Hepatic stellate cell (primary cell): ENCODE data around the gene TIMM23B.
A peak's percentile ranks its signal among the peaks of the same experiment; 100 is the strongest.
"Not testable (repeated sequence)": the region's sequence is repeated elsewhere in the genome, so short reads cannot be mapped to it uniquely, and the experiment has no call there.

ENCODE experiments used
- DNase-seq: peaks from one replicate; pipeline ENCODE4 v3.0.0; 2011; ENCODE audit warnings: low spot score

TIMM23B gene, protein sequence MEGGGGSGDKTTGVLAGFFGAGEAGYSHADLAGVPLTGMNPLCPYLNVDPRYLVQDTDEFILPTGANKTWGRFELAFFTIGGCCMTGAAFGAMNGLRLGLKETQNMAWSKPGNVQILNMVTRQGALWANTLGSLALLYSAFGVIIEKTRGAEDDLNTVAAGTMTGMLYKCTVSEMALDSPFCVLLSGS

DNA sequence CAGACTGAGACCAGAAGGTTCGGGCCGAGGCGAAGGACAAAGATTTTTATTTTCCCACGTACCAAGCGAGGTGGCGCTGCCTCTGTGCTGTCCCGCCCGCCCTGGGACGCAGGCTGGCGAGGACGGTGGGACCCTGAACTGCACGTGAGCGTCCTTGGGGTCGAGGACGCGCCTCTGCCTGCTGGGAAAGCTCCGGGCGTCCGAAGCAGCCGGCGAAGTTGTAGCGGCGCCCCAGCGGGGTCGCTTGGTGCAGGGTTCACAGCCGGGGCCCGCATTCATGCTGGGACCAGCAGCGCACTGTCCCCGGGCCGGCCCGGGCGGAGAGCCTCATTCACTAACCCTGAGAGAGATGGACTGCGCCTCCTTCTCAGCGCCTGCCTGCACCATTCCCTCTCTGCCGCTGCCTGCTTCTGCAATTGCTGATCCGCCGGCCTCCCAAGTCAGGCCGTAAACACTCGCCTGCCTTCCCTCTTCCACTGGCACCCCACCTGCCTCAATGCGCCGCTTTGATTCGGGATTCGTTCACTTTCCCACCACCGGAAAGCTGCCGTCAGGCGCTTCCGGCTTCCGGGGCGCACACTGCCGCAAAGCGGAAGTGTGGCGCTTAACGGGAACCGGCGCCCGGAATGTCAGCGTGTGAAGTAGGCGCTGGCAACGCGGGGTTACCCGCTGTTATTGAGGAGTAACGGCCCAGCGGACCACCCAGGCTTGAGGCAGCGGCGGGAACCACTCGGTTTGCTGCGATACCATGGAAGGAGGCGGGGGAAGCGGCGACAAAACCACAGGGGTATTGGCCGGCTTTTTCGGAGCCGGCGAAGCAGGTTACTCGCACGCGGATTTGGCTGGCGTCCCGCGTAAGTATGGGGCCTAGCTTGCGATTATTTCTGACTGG is at the start of gene TIMM23B, which contains the start of gene PARG:
Gene TIMM23B, plus strand, starts transcription at position 607 of the 892 bp plus-strand sequence. Its CDS starts 142 bp downstream, at position 749.
Gene PARG, minus strand, starts transcription at position 581 of the 892 bp plus-strand sequence. Its CDS starts 302 bp downstream, at position 279.
- peak; percentile 30 for DNase-seq

DNA sequence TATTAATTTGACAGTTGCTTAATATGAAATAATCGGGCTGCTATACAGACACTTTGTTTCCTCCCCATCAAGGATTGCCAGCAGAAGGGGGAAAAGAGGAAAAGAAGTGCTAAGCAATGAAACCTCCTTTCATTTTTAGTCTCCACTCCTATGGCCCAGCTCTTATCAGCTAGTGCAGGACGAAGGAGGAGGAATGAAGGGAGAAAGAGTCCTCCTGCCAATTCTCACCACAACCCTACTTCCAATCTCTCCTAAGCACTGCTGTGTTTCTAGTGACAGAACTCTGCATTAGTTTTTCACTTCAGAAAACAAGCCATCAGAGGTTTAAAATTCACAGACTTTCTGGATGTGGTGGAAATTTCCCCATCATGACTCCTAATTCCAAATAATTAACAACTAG is 41.9 kb upstream of the TIMM23B start:
- not testable (repeated sequence) for DNase-seq

DNA sequence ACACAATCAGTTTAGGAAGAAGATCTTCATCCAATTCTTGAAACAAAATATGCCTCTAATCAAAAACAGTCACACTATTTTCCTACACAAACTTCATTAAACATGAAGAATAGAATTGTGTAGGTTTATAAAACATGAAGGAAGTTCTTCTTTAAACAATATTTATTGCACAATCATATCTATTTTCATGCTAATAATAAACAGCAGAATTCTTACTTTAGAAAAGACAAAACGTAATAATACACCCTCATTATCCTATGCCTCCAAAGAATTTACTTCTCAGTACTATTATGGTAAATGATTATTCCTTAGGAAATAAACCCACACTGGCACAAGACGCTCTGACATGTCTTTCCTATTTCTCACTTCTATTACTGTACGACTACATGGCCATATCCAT is 41.4 kb upstream of the TIMM23B start:
- not testable (repeated sequence) for DNase-seq

DNA sequence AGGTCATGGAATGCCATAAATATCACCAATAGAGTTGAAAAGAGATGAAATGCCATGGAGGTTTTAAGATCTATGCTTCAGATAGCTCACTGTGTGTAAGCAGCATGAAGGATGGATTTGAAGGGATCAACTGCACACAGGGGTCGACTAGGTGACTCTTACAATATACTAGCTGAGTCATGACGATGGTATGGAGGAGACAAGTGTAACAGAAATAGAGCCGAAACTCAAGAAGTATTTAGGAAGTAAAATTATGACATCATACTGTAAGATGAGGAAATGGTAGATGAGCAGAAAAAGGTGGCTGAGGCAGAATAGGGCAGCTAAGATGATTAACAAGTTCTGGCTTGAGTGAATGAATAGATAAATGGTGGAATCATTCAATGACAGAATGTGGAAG is 38.0 kb upstream of the TIMM23B start:
- DNase-seq, result not testable (repeated sequence)

GRCh38 chr10:49908290-49909080 is 33.4 kb upstream of the TIMM23B start:
- not testable (repeated sequence) for DNase-seq

DNA sequence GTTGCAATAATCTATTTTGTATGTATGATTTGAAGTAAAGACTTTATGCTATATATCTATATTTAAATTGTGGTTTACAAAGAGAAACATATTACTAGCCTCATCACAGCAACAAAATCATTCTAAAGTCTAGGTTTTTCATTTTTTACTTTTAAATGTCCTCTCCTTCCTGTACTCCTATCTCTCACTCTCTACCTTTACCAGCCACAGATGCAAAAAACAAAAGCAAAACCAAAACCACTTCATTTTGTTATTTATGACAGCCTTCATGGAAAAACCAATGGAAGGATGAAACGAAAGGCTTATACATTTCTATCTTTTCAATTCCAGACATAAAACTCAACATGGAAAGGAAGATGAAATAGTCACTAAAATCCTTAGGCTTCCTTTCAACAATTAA is 31.6 kb upstream of the TIMM23B start:
- DNase-seq, result not testable (repeated sequence)

- not testable (repeated sequence) for DNase-seq
Observed at GRCh38 chr10:49916451-49916850, 25.4 kb upstream of the TIMM23B start.

DNA sequence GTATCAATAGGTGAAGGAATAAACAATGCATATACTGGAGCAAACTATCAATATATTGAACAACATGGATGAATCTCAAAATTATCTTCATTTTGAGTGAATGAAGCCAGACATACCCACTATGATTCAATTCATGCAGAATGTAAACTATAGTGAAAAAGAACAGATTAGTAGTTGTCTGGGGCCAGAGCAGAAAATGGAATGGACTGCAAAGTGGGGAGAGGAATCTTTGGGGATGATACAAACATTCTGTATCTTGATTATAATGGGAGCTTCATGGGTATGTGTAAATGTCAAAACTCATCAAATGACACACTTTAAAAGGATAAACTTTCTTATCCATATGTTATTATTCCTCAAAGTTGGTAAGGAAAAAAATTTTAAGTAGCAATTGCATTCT is 23.9 kb upstream of the TIMM23B start:
- not testable (repeated sequence) for DNase-seq

DNA sequence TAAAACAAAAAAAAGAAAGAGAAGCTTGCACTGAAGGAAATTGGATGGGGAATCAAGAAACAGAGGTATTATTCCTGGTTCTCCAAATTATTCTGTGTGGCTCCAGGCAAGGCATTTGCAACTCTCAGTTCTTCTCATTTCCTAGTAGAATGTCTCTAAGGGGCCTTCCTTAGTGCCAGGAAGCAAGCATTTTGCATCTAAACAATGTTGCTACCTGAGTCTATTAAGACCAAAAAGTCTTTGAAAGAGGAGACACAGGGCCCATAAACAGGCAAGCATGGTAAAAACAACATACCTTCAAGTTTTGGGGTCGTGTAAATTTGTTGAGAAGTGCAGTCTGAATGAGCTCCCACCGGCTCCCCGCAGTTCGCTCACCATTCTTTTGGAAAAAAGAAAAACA is 19.8 kb upstream of the TIMM23B start:
- DNase-seq, result not testable (repeated sequence)

GRCh38 chr10:49923572-49923971 is 18.3 kb upstream of the TIMM23B start:
- DNase-seq, result not testable (repeated sequence)

DNA sequence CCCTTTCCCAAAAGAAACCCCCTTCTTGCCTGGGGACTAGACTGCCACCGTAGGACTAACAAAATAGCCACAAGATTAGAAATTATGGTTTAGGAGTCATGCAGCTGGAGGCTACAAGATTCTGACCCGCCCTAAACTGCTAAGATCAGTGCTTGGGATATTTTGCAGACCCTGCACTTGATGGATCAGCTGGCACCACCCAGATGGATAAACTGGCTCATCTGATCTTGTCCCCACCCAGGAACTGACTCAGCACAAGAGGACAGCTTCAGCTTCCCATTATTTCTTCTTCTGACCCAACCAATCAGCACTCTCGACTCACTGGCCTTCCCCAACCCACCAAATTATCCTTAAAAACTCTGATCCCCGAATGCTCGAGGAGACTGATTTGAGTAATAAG is 10.6 kb upstream of the TIMM23B start:
- not testable (repeated sequence) for DNase-seq

DNA sequence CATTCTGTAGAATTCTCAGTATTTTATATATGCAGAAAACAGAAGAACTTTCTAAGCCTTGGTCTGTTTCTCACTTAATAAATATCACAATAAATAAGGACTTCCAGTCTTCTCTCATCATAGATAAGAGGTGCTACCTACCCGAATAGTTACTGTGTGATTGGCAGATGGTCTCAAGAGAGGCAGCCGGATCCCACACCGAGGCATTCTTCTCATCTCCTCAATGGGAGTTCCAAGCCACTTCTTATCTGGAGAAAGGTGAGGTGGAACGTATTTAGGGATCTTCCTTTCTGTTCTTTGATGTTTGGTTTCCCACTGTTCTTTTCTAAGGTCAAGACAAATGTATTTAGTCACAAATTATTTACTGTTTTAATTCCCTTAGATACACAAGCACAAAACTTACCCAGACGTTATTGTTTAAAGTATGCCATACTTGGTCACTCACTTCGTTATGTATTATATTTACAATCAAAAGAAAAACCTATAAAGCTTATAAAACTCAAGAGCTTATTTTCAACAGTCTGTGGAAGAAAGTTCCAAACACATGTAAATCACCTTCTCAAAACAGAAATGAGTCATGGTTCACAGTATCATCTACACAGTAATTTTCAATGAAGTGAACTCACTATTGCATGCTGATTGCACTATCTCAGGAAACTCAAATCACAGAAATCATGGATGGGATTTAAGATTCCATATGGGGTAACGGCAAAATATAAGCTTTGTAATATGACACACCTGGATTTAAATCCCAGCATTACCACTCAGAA is 9.7 kb upstream of the TIMM23B start:
- not testable (repeated sequence) for DNase-seq

DNA sequence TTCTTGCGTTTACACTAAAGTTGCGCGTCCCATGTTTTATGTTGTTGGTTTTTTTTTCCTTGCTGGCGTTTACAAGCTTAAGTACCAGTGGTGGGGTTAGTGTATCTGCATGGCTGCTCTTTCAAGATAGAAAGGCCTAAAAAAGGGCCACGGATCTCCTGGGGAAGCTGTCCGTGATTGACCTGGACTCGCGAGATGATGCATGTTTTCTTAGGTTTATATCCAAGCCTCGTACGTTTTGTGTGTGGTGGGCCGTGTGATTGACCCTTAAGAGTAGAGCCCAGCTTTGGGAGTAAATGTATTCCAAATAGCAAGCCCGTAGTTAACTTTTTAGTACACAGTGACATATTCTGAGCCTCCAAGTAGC is 469 bp downstream of the TIMM23B start:
- DNase-seq, result not testable (repeated sequence)

DNA sequence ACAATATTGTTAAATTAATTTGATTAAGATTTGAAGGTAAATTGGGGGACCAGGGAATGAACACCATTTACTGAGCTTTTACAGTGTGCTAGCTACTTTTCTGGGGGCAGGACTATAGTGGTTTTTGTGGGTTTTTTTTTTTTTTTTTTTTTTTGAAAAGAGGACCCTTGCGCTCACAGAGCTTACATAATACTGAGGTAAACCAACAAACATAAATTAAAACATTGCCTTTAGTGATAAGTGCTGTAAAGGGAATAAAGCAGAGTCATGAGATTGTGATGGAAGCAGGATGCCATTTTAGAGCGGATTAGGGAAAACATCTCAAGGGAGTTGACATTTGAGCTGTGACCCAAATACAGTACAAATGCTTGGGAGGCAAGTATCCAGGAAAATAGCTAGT is 1.8 kb downstream of the TIMM23B start:
- not testable (repeated sequence) for DNase-seq

GRCh38 chr10:49948142-49948541 is 6.3 kb downstream of the TIMM23B start:
- not testable (repeated sequence) for DNase-seq

DNA sequence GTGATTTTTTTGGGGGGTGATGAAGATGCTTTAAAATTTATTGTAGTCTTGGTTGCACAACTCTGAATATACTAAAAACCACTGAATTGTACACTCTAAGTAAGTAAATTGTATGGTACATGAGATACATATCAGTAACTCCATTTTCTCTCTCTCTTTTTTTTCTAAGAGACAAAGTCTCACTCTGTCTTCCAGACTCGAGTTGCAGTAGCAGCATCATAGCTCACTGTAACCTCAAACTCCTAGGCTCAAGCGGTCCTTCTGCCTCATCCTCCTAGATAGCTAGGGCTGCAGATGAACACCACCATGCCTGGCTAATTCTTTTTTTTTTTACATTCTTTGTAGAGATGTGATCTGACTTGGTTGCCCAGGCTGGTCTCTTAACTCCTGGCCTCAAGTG is 6.9 kb downstream of the TIMM23B start:
- not testable (repeated sequence) for DNase-seq

GRCh38 chr10:49952006-49952405 is 10.2 kb downstream of the TIMM23B start:
- DNase-seq, result not testable (repeated sequence)

- DNase-seq, result not testable (repeated sequence)
Observed at GRCh38 chr10:49953122-49953521, 11.3 kb downstream of the TIMM23B start.

DNA sequence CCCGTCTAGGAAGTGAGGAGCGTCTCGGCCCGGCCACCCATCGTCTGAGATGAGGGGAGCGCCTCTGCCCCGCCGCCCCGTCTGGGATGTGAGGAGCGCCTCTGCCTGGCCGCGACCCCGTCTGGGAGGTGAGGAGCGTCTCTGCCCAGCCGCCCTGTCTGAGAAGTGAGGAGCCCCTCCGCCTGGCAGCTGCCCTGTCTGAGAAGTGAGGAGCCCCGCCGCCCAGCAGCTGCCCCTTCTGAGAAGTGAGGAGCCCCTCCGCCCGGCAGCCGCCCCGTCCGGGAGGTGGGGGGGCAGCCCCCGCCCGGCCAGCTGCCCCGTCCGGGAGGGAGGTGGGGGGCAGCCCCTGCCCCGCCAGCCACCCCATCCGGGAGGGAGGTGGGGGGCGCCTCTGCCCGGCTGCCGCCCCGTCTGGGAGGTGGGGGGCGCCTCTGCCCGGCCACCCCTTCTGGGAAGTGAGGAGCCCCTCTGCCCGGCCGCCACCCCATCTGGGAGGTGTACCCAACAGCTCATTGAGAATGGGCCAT is 28.5 kb downstream of the TIMM23B start:
- DNase-seq, result not testable (repeated sequence)

- not testable (repeated sequence) for DNase-seq
Observed at GRCh38 chr10:49971466-49971865, 29.6 kb downstream of the TIMM23B start.

DNA sequence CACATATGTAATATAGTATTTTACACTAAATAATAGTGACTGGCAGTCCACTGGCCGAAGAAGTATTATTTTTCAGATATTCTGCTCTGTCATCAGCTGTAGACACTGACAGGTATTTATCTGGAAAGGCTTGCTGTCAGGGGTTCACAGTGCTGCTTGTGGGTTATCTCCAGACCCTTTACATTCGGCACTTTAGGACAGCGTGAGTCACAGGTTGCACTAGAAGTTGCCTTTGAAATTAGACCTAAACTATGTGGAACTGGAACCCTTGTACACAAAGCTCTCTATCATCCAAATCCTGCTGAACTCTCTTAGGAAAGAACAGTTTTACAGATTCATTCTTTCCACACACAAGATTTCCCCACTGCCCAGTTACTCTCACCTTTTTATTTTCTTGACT is 30.2 kb downstream of the TIMM23B start:
- not testable (repeated sequence) for DNase-seq
